Small intestine (tissue), 7 donors: ENCODE results near the gene SERGEF. TPM values are rescaled to one million over a fixed set of nuclear protein-coding genes. Genes with fewer than 3 reads are reported as not detected.

ENCODE experiments used
- DNase-seq, 2 donors: peaks; one replicate each; pipeline versions ENCODE4 v3.0.0 to v3.0.0-alpha.2; 2013
- FAIRE-seq: peaks from 2 replicates; lab custom pipeline; 2012; peaks lifted over from hg19 to GRCh38; lab: Jason Lieb, UNC
- H3K27ac ChIP-seq, 3 donors: one replicate each; pipeline ENCODE4 v1.5.1; 2013; ENCODE audit warnings: low read length in 2 of 3, mild to moderate bottlenecking in 2 of 3, control low read depth in 1 of 3, inconsistent platforms in 1 of 3, low read depth in 1 of 3, moderate library complexity in 1 of 3
- H3K27me3 ChIP-seq, 3 donors: one replicate each; pipeline ENCODE4 v1.6.1; 2013; ENCODE audit warnings: low read length in 3 of 3, inconsistent platforms in 1 of 3; ENCODE audit not compliant: control insufficient read depth in 3 of 3, insufficient read depth in 3 of 3
- H3K36me3 ChIP-seq, 3 donors: one replicate each; pipeline ENCODE4 v1.6.1; 2013; ENCODE audit warnings: low read length in 3 of 3, inconsistent platforms in 1 of 3, low read depth in 1 of 3, mild to moderate bottlenecking in 1 of 3, moderate library complexity in 1 of 3; ENCODE audit not compliant: control insufficient read depth in 3 of 3, insufficient read depth in 2 of 3
- H3K4me1 ChIP-seq, 3 donors: one replicate each; pipeline ENCODE4 v1.6.1; 2013; ENCODE audit warnings: low read length in 2 of 3, inconsistent platforms in 1 of 3, low read depth in 1 of 3, mild to moderate bottlenecking in 1 of 3, moderate library complexity in 1 of 3; ENCODE audit not compliant: control insufficient read depth in 3 of 3, insufficient read depth in 2 of 3
- H3K4me3 ChIP-seq, 3 donors: one replicate each; pipeline ENCODE4 v1.5.1; 2013; ENCODE audit warnings: low read length in 3 of 3, control low read depth in 1 of 3, inconsistent platforms in 1 of 3, low read depth in 1 of 3, mild to moderate bottlenecking in 1 of 3, moderate library complexity in 1 of 3
- H3K9me3 ChIP-seq, 2 donors: one replicate each; pipeline ENCODE4 v1.6.1; 2013; ENCODE audit warnings: low read depth in 1 of 2, low read length in 1 of 2; ENCODE audit not compliant: control insufficient read depth in 2 of 2, insufficient read depth in 1 of 2
- WGBS, 3 donors: extraction: QIAGEN DNeasy Blood & Tissue Kit; methylation state at CpG; one replicate each; pipeline ENCODE4 v1.1.7; 2013; 5-methylcytosine and 5-hydroxymethylcytosine counted together
- polyA plus RNA-seq, 4 donors: library from polyadenylated mRNA; stranded (reverse) in 3 of 4; unstranded in 1 of 4; fragments of 200-250 nt in 3 of 4; fragments of 120-200 nt in 1 of 4; gene quantifications; one replicate each; pipeline versions ENCODE4 v1.2.1 to v1.2.3, GENCODE V29; 2013
- donor health status: healthy with polysubstance abuse.
- donor health status: control.
- donor health status: control.
- donor health status: Bipolar disorder and iron deficiency.
- donor health status: healthy.

Gene SERGEF
- polyA plus RNA-seq, 4 donors = 19.2 to 31.1 (median 27.0) TPM

- H3K27ac ChIP-seq = no peak overlapping the region
- 95 to 97% (median 97%) methylated on average over 5 of the region's 5 CpGs for WGBS, 3 donors
- H3K4me1 ChIP-seq = no peaks in the 10 kb centered on the region
- DNase-seq (no peak), FAIRE-seq (no peak)
- no peak overlapping the region for H3K4me3 ChIP-seq
- H3K27me3 ChIP-seq = no peaks in the 10 kb centered on the region
- peaks cover 0 to 3% (median 0%) of the 10 kb centered on the region in 3 donors for H3K36me3 ChIP-seq
- H3K9me3 ChIP-seq = peaks cover 0 to 3% of the 10 kb centered on the region in 2 donors
These were observed 217.9 kb downstream of the SERGEF start for GRCh38 chr11:17794981-17795380.

- H3K4me3 ChIP-seq = no peak overlapping the region
- WGBS, 3 donors = 84 to 92% (median 86%) methylated on average over 7 of the region's 7 CpGs
- H3K4me1 ChIP-seq = no peaks in the 10 kb centered on the region
- H3K27ac ChIP-seq = no peak overlapping the region
- FAIRE-seq (no peak), DNase-seq (no peak)
- H3K36me3 ChIP-seq = no peaks in the 10 kb centered on the region
- H3K27me3 ChIP-seq = no peaks in the 10 kb centered on the region
- peaks cover 0 to 3% of the 10 kb centered on the region in 2 donors for H3K9me3 ChIP-seq
These were observed 219.1 kb downstream of the SERGEF start for GRCh38 chr11:17793642-17794170.

- peaks cover 0 to 3% of the 10 kb centered on the region in 2 donors for H3K9me3 ChIP-seq
- no peak for FAIRE-seq
- peaks cover 0 to 3% (median 0%) of the 10 kb centered on the region in 3 donors for H3K36me3 ChIP-seq
- no peak overlapping the region for H3K4me3 ChIP-seq
- H3K27ac ChIP-seq = no peak overlapping the region
- H3K27me3 ChIP-seq = no peaks in the 10 kb centered on the region
- H3K4me1 ChIP-seq = no peaks in the 10 kb centered on the region
- no peak for DNase-seq
- WGBS, 3 donors = 93 to 95% (median 94%) methylated on average over 9 of the region's 9 CpGs
These were observed 220.7 kb downstream of the SERGEF start for GRCh38 chr11:17792161-17792560.

- peaks cover 0 to 6% (median 0%) of the 10 kb centered on the region in 3 donors for H3K36me3 ChIP-seq
- H3K27ac ChIP-seq = no peak overlapping the region
- DNase-seq (no peak), FAIRE-seq (no peak)
- no peaks in the 10 kb centered on the region for H3K4me1 ChIP-seq
- no peaks in the 10 kb centered on the region for H3K27me3 ChIP-seq
- H3K4me3 ChIP-seq = no peak overlapping the region
- H3K9me3 ChIP-seq = no peaks in the 10 kb centered on the region
These were observed 221.7 kb downstream of the SERGEF start for GRCh38 chr11:17791144-17791543.

GRCh38 chr11:17790453-17790852 lies 222.4 kb downstream of the SERGEF start:
- H3K27me3 ChIP-seq = no peaks in the 10 kb centered on the region
- DNase-seq = peak in 1 of 2 donors; percentile 32
- no peak overlapping the region for H3K4me3 ChIP-seq
- 72 to 87% (median 81%) methylated on average over 1 of the region's 1 CpG for WGBS, 3 donors
- H3K36me3 ChIP-seq = peaks cover 0 to 8% (median 0%) of the 10 kb centered on the region in 3 donors
- no peaks in the 10 kb centered on the region for H3K9me3 ChIP-seq
- FAIRE-seq = no peak
- H3K27ac ChIP-seq = no peak overlapping the region
- H3K4me1 ChIP-seq = no peaks in the 10 kb centered on the region

GRCh38 chr11:17788084-17788483 lies 224.8 kb downstream of the SERGEF start:
- peaks cover 0 to 11% (median 0%) of the 10 kb centered on the region in 3 donors for H3K36me3 ChIP-seq
- H3K27me3 ChIP-seq = no peaks in the 10 kb centered on the region
- no peaks in the 10 kb centered on the region for H3K9me3 ChIP-seq
- no peak for DNase-seq
- H3K4me1 ChIP-seq = no peaks in the 10 kb centered on the region
- no peak overlapping the region for H3K27ac ChIP-seq
- WGBS, 3 donors = 92 to 97% (median 96%) methylated on average over 5 of the region's 5 CpGs
- no peak overlapping the region for H3K4me3 ChIP-seq
- no peak for FAIRE-seq

- no peak for DNase-seq
- no peaks in the 10 kb centered on the region for H3K4me1 ChIP-seq
- H3K4me3 ChIP-seq = no peak overlapping the region
- no peaks in the 10 kb centered on the region for H3K9me3 ChIP-seq
- H3K27ac ChIP-seq = no peak overlapping the region
- H3K36me3 ChIP-seq = peaks cover 0 to 11% (median 0%) of the 10 kb centered on the region in 3 donors
- no peak for FAIRE-seq
- H3K27me3 ChIP-seq = no peaks in the 10 kb centered on the region
- whole genome bisulfite sequencing, 3 donors = 93 to 95% (median 93%) methylated on average over 14 of the region's 14 CpGs
These were observed 225.9 kb downstream of the SERGEF start for GRCh38 chr11:17786824-17787525.

GRCh38 chr11:17783878-17784277 lies 229.0 kb downstream of the SERGEF start:
- FAIRE-seq = no peak
- no peak for DNase-seq
- H3K27ac ChIP-seq = no peak overlapping the region
- H3K36me3 ChIP-seq = peaks cover 0 to 11% (median 0%) of the 10 kb centered on the region in 3 donors
- H3K27me3 ChIP-seq = no peaks in the 10 kb centered on the region
- WGBS, 3 donors = 89 to 92% (median 90%) methylated on average over 4 of the region's 4 CpGs
- H3K4me1 ChIP-seq = no peaks in the 10 kb centered on the region
- no peak overlapping the region for H3K4me3 ChIP-seq
- H3K9me3 ChIP-seq = no peaks in the 10 kb centered on the region
